ENCODE results near the gene GRID1.

DNA sequence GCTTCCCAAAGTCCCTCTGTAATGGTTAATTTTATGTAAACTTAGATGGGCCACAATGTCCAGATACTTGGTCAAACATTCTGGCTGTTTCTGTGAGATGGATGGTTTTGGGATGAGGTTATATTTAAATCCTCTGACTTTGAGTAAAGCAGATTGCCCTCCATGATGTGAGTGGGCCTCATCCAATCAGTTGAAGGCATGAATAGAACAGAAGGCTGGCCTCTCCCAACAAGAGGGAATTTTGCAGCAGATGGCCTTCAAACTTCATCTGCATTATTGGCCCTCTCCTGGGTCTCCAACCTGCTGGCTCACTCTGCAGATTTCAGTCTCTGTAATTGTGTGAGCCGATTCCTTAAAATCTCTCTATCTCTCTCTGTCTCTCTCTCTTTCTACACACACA, 362.3 kb downstream of the GRID1 start:
- TF ChIP-seq, protein P1, sequence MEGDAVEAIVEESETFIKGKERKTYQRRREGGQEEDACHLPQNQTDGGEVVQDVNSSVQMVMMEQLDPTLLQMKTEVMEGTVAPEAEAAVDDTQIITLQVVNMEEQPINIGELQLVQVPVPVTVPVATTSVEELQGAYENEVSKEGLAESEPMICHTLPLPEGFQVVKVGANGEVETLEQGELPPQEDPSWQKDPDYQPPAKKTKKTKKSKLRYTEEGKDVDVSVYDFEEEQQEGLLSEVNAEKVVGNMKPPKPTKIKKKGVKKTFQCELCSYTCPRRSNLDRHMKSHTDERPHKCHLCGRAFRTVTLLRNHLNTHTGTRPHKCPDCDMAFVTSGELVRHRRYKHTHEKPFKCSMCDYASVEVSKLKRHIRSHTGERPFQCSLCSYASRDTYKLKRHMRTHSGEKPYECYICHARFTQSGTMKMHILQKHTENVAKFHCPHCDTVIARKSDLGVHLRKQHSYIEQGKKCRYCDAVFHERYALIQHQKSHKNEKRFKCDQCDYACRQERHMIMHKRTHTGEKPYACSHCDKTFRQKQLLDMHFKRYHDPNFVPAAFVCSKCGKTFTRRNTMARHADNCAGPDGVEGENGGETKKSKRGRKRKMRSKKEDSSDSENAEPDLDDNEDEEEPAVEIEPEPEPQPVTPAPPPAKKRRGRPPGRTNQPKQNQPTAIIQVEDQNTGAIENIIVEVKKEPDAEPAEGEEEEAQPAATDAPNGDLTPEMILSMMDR (IDR thresholded peaks at IDR 0.05) = no peak
- TF ChIP-seq POLR2AphosphoS5 (IDR thresholded peaks at IDR 0.05; ENCODE audit: insufficient read depth in 1 of 2, low read depth in 1 of 2) = no peak
